ENCODE measurements around the gene DDX39A. TPM values are rescaled to one million over a fixed set of nuclear protein-coding genes. Genes with fewer than 3 reads are reported as not detected.
"Not testable (repeated sequence)": the region's sequence is repeated elsewhere in the genome, so short reads cannot be mapped to it uniquely, and the experiment has no call there.

The DDX39A gene
- total and polyA plus RNA-seq, 7 donors: 14.8 to 93.0 (median 32.4) TPM

DNA sequence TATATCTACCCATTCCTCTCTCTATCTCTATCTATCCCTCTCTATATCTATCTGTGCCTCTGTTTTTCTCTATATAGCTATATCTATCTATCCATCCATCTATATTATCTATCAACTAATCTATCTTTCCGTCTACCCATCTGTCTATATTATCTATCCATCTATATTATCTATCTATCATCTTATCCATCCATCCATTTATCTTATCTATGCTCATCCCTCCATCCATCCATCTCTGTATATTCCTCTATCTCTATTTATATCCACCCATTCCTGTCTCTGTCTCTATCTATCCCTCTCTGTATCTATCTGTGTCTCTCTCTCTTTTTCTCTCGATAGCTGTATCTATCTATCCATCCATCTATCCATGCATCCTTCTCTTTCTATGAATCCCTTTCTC lies 41.8 kb upstream of the DDX39A start:
- no peak for ATAC-seq
- H3K36me3 ChIP-seq (ENCODE audit: insufficient read depth in 1 of 2, low read depth in 1 of 2): peaks cover 0 to 91% of the 10 kb centered on the region in 2 donors
- H3K4me1 ChIP-seq: no peaks in the 10 kb centered on the region
- H3K4me3 ChIP-seq: no peak overlapping the region
- H3K9me3 ChIP-seq: no peaks in the 10 kb centered on the region
- TF ChIP-seq, protein P1, sequence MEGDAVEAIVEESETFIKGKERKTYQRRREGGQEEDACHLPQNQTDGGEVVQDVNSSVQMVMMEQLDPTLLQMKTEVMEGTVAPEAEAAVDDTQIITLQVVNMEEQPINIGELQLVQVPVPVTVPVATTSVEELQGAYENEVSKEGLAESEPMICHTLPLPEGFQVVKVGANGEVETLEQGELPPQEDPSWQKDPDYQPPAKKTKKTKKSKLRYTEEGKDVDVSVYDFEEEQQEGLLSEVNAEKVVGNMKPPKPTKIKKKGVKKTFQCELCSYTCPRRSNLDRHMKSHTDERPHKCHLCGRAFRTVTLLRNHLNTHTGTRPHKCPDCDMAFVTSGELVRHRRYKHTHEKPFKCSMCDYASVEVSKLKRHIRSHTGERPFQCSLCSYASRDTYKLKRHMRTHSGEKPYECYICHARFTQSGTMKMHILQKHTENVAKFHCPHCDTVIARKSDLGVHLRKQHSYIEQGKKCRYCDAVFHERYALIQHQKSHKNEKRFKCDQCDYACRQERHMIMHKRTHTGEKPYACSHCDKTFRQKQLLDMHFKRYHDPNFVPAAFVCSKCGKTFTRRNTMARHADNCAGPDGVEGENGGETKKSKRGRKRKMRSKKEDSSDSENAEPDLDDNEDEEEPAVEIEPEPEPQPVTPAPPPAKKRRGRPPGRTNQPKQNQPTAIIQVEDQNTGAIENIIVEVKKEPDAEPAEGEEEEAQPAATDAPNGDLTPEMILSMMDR (IDR thresholded peaks at IDR 0.05): no peak
- 69 to 97% (median 97%) methylated on average over 2 of the region's 2 CpGs for WGBS, 3 donors
- DNase-seq: no peak
- intact Hi-C loops (cut with DNase I): no loop called here
- H3K27me3 ChIP-seq (ENCODE audit: insufficient read depth in 3 of 3, low read length in 2 of 3): no peaks in the 10 kb centered on the region
- no peak overlapping the region for H3K27ac ChIP-seq

DNA sequence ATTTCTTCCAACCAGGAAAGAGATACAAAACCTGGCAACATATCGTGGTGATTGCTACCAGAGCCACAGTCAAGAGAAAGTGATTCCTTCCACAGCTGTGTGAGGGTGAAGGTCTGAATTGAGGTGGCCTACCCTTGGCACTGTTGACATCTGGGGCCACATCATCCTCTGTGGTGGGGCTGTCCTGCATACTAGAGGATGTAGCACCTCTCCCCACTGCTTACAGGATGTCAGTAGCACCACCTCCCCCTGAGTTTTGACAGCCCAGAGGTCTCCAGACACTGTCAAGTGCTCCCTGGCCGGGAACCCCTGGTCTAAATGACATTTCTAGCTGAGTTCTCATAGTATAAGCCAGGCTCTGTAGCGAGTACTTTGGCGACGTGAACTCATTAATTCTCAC lies 40.6 kb upstream of the DDX39A start:
- Histone ChIP-seq H3K9me3 (no peaks in the 10 kb centered on the region), H3K36me3 (ENCODE audit: insufficient read depth in 1 of 2, low read depth in 1 of 2) (peaks cover 2 to 90% of the 10 kb centered on the region in 2 donors), H3K27me3 (ENCODE audit: insufficient read depth in 3 of 3, low read length in 2 of 3) (no peaks in the 10 kb centered on the region), H3K4me3 (no peak overlapping the region), H3K27ac (no peak overlapping the region), H3K4me1 (no peaks in the 10 kb centered on the region)
- ATAC-seq: no peak
- no peak for DNase-seq
- TF ChIP-seq, protein P1 (IDR thresholded peaks at IDR 0.05): no peak
- intact Hi-C loops (cut with DNase I): no loop called here
- WGBS, 3 donors: 81 to 88% (median 85%) methylated on average over 5 of the region's 5 CpGs

GRCh38 chr19:14452303-14452702 lies 33.2 kb upstream of the DDX39A start:
- DNase-seq: not testable (repeated sequence)
- WGBS, 3 donors: 95 to 97% (median 97%) methylated on average over 3 of the region's 3 CpGs
- H3K36me3 ChIP-seq (ENCODE audit: insufficient read depth in 1 of 2, low read depth in 1 of 2): peaks cover 2 to 94% of the 10 kb centered on the region in 2 donors

DNA sequence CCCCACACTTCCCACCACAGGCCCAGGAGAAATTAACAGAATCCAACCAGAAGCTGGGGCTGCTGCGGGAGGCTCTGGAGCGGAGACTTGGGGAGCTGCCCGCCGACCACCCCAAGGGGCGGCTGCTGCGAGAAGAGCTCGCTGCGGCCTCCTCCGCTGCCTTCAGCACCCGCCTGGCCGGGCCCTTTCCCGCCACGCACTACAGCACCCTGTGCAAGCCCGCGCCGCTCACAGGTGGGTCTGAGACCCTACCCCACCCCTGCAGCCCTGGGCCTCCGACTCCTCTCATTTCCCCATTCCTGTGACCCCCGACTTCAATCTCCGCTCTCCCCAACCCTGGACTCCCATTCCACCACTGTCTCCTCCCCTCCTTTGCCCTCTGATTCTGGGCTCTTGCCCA lies 31.7 kb upstream of the DDX39A start:
- TF ChIP-seq, protein P1 (IDR thresholded peaks at IDR 0.05): no peak
- WGBS, 3 donors: 96 to 98% (median 97%) methylated on average over 15 to 19 of the region's 19 CpGs
- Histone ChIP-seq H3K27ac (no peak overlapping the region), H3K4me1 (no peaks in the 10 kb centered on the region), H3K36me3 (ENCODE audit: insufficient read depth in 1 of 2, low read depth in 1 of 2) (peaks cover 6 to 99% of the 10 kb centered on the region in 2 donors), H3K4me3 (no peak overlapping the region), H3K9me3 (no peaks in the 10 kb centered on the region), H3K27me3 (ENCODE audit: insufficient read depth in 3 of 3, low read length in 2 of 3) (no peaks in the 10 kb centered on the region)
- intact Hi-C loops (cut with DNase I): no loop called here
- ATAC-seq (peak in 1 of 4 donors; percentile 19), DNase-seq (no peak)

More at GRCh38 chr19:14452303-14452702, 33.2 kb upstream of the DDX39A start:
- H3K27ac ChIP-seq; H3K4me1 ChIP-seq; H3K9me3 ChIP-seq; H3K4me3 ChIP-seq; intact Hi-C loops (cut with DNase I); H3K27me3 ChIP-seq (ENCODE audit: insufficient read depth in 3 of 3, low read length in 2 of 3); ATAC-seq: not testable (repeated sequence)

DNA sequence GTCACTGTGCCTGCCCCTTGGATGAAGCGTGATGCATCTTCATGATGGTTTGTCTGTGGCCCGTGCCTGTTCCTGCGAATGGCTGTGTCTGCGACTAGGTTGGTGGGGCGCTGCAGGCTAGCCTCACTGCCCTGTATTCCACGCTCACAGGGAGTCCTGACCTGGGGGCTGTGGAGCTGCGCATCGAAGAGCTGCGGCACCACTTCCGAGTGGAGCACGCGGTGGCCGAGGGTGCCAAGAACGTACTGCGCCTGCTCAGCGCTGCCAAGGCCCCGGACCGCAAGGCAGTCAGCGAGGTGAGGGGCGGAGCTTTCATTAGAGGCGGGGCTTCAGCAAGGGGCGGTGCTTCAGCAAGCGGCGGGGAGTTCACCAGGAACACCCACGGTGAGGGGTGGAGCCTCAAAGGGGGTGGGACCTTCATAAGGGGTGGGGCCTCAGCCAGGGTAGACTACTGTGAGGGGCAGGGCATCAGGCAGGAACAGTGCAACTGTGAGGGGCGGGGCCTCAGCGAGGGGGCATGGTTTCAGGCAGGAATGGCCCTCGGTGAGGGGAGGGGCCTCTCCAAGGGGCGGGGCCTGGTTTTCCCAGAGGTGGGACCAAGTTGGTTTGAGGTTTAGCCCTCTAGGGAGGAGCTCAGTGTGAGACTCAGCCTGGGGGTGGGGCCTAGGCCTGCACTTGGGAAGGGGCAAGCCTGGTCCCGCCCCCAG lies 31.2 kb upstream of the DDX39A start:
- Histone ChIP-seq H3K27ac (no peak overlapping the region), H3K4me3 (no peak overlapping the region), H3K9me3 (no peaks in the 10 kb centered on the region), H3K4me1 (no peaks in the 10 kb centered on the region), H3K36me3 (ENCODE audit: insufficient read depth in 1 of 2, low read depth in 1 of 2) (peaks cover 6 to 99% of the 10 kb centered on the region in 2 donors), H3K27me3 (ENCODE audit: insufficient read depth in 3 of 3, low read length in 2 of 3) (no peaks in the 10 kb centered on the region)
- intact Hi-C loops (cut with DNase I): no loop called here
- peak in 1 of 2 donors; percentile 41 for DNase-seq
- WGBS, 3 donors: 83 to 90% (median 84%) methylated on average over 29 to 30 of the region's 30 CpGs
- ATAC-seq: peak in 3 of 4 donors; percentile 22 to 50 (median 49)
- TF ChIP-seq, protein P1 (IDR thresholded peaks at IDR 0.05): no peak
